Spleen (tissue), 7 donors: ENCODE data around the gene STK35.

Source experiments
- POLR2A ChIP-seq, 3 donors: fragments of 450-650 bp; IDR thresholded peaks; one replicate each; pipeline ENCODE4 v1.5.1; 2017; ENCODE audit warnings: antibody characterized with exemption in 3 of 3, mild to moderate bottlenecking in 1 of 3
- POLR2AphosphoS5 ChIP-seq, 3 donors: sonication (generic); formaldehyde crosslinking; IDR thresholded peaks; one replicate each; pipeline ENCODE4 v1.5.1; 2017; ENCODE audit warnings: antibody characterized with exemption in 3 of 3
- TF ChIP-seq, protein P1 (sequence below), 11 experiments: fragments of 200-600 bp in 7 of 11; fragments of 450-650 bp in 4 of 11; sonication (generic) in 4 of 11; IDR thresholded peaks in 8 of 11; conservative IDR thresholded peaks in 3 of 11; 1 replicate in 7 of 11; 2 replicates in 4 of 11; pipeline versions ENCODE4 v1.4.0 to v1.8.0; 2016 to 2021; ENCODE audit warnings: antibody characterized with exemption in 11 of 11, inconsistent platforms in 4 of 11, mild to moderate bottlenecking in 1 of 11
- donor health status: DM: no; HTN: no; CAD: no; lungs with moderate emphysema.
- donor health status: DM: no; HTN: no; CAD: no.
- donor health status: DM: no; HTN: no; CAD: no.

DNA sequence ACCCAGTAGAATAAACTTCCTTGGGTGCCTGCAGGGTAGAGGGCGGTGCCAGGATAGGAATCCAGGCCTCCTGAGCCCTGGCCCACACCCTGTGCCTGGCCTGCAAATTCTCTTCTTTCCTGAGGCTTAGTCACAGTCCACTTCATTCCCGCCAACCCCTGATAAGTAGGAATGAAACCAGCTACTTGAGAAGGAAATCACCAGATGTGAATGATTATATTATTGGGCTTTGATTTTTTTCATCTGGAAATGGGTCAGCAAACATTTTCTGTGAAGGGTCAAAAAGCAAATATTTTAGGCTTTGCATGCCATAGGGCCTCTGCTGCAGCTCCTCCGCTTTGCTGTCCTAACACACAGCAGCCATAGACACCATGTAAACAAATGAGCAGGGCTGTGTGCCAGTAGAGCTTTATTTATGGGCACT lies 50.2 kb downstream of the STK35 start:
- TF ChIP-seq, protein P1, sequence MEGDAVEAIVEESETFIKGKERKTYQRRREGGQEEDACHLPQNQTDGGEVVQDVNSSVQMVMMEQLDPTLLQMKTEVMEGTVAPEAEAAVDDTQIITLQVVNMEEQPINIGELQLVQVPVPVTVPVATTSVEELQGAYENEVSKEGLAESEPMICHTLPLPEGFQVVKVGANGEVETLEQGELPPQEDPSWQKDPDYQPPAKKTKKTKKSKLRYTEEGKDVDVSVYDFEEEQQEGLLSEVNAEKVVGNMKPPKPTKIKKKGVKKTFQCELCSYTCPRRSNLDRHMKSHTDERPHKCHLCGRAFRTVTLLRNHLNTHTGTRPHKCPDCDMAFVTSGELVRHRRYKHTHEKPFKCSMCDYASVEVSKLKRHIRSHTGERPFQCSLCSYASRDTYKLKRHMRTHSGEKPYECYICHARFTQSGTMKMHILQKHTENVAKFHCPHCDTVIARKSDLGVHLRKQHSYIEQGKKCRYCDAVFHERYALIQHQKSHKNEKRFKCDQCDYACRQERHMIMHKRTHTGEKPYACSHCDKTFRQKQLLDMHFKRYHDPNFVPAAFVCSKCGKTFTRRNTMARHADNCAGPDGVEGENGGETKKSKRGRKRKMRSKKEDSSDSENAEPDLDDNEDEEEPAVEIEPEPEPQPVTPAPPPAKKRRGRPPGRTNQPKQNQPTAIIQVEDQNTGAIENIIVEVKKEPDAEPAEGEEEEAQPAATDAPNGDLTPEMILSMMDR (IDR thresholded peaks at IDR 0.05 in 8 of 11, conservative IDR thresholded peaks at IDR 0.05 in 3 of 11) = no peak
- TF ChIP-seq POLR2A (IDR thresholded peaks at IDR 0.05) (no peak), POLR2AphosphoS5 (IDR thresholded peaks at IDR 0.05) (no peak)
